Measurements from ENCODE around the gene MAVS. TPM values are rescaled to one million over a fixed set of nuclear protein-coding genes. Genes with fewer than 3 reads are reported as not detected.

Gene MAVS
- 30.3 and 43.3 TPM in 2 replicates for total RNA-seq

GRCh38 chr20:3846740-3847428, at the start of gene MAVS:
TSS of gene MAVS (plus strand) at chr20:3846834. CDS start at chr20:3854625, 7,791 bp downstream.

DNA sequence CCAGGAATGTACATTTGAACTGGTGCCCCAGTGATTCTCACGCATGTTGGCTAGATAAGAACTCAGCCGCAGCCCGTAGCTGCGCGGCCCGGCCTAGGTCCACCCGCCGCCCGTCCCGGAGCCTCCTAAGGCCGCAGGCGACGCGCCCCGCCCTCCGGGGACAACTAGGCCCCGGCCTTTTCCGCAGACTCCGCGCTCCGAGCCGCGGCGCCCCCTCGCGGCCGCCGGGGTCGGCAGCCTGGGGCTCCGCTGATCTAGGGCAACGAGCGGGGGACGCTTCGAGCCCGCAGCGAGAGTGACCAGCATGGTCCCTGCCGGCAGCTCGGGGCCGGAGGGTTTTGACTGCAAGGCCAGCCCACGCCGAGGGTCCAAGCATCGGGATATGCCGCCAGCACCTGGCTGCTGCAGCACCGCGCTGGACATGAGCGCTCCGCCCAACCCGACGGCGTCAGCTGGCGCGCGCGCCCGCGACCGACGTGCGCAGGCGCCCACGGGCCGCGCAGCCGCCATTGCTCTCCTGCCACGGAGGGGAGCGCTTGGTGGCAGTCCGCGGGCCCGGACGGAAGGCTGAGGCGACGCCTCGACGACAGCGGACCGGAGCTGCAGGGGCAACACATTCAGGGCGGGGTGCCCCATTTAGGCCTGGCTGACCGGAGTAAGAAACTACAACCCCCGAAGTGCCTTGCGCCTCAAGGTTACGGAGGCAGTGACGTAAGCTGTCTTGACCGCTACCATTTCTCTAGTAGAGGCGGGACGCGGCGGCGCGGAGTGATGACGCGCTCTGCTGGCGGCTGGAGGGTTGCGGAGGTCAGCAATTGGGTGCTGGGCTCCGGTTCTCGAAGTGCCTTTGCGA, 26.4 kb upstream of the MAVS start, which contains the start of gene AP5S1:
AP5S1 (plus strand) TSS at position 500 of the 853 bp plus-strand sequence. CDS start 1,571 bp downstream, outside the sequence.

GRCh38 chr20:3888622-3889488, 42.2 kb downstream of the MAVS start, which contains the start of gene PANK2:
TSS of gene PANK2 (plus strand) at chr20:3889387.

Small RNA genes within 50 kb of the gene (small RNA-seq; reads per million reads assigned to genes)
- gene MIR103A2, result 109 reads per million, percentile 98 among the genes with 10 or more reads in this experiment

Other genes starting within 250 kb of the MAVS start
- gene GFRA4, start 183.4 kb upstream of the MAVS start, total RNA-seq, result not detected in 2 replicates
- gene ADAM33, start 164.8 kb upstream of the MAVS start, total RNA-seq, result not detected in 2 replicates
- not detected in 2 replicates for gene SIGLEC1, start 134.2 kb upstream of the MAVS start, total RNA-seq
- 5.2 and 23.8 TPM in 2 replicates for gene HSPA12B, start 114.1 kb upstream of the MAVS start, total RNA-seq
- 29.0 and 33.6 TPM in 2 replicates for gene ADISSP, start 79.1 kb upstream of the MAVS start, total RNA-seq
- gene SPEF1, start 65.4 kb upstream of the MAVS start, total RNA-seq, result 0.13 TPM in 1 of 2 replicates, not detected in the other
- 70.2 and 76.9 TPM in 2 replicates for gene CENPB, start 60.1 kb upstream of the MAVS start, total RNA-seq
- 34.8 and 52.6 TPM in 2 replicates for gene CDC25B, start 50.5 kb upstream of the MAVS start, total RNA-seq
- gene AP5S1, start 26.3 kb upstream of the MAVS start, total RNA-seq, result 13.6 and 14.0 TPM in 2 replicates
- 56.6 and 68.4 TPM in 2 replicates for gene PANK2, start 42.6 kb downstream of the MAVS start, total RNA-seq
- 8.8 and 9.5 TPM in 2 replicates for gene RNF24, start 168.7 kb downstream of the MAVS start, total RNA-seq